GM23248 (cell line): ENCODE measurements around the gene CD86.

Experiments used
- EZH2 ChIP-seq: fragments of 200-600 bp; sonication (generic); IDR thresholded peaks from 2 replicates; pipeline ENCODE4 v1.6.1; 2018; ENCODE audit warnings: antibody characterized with exemption, mild to moderate bottlenecking; ENCODE audit not compliant: insufficient read depth, poor library complexity, severe bottlenecking
- EZH2phosphoT487 ChIP-seq: fragments of 200-600 bp; sonication (generic); IDR thresholded peaks from 2 replicates; pipeline ENCODE4 v1.6.1; 2018; ENCODE audit warnings: antibody characterized with exemption, moderate library complexity, mild to moderate bottlenecking, low read depth; ENCODE audit not compliant: insufficient read depth

DNA sequence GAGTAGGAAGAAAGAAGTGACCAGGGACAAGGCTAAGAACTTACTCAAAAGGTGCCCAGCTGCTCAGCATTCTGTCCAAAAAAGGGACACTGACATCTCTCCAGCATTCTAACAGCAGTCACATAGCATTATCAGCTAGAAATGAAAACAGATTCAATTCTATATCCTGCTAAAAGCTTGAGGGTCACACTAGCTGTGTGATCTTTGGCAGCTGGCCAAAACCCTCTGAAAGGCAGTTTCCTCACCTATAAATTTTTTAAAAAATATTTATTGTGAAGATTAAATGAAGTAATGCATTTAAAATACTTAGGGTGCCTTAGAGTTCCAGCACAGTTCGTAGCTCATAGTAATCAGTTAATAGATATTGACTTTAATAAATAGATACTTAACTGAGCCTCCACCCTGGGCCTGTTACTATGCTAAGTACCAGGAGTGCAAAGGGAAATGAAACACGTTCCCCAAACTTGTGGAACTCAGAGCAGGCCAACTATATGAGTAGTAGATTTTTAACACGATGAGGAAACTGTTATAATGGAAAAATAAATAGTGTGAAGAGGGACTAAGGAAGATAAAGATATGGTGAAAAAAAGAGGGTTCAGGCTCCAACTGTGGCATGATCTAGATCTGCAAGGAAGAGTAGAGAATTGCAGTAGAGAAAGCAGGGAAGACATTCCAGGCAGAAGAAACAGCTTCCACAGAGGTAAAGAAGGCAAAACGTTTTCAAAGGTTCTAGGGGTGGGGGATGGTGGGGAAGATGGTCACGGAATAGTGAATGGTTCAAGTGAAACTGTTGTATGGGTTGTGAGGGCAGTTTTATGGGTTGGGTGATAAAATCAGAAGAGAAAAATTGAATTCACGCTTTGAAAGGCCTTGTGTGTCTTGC, 11.4 kb downstream of the CD86 start:
- TF ChIP-seq EZH2phosphoT487 = no peak
- TF ChIP-seq EZH2 = no peak
